Mucosa of rectum (tissue), 2 donors: ENCODE results near the gene CNIH4.
A peak's percentile ranks its signal among the peaks of the same experiment; 100 is the strongest.
"Not testable (repeated sequence)": the region's sequence is repeated elsewhere in the genome, so short reads cannot be mapped to it uniquely, and the experiment has no call there.

Source experiments
- H3K27ac ChIP-seq, 2 donors: one replicate each; pipeline ENCODE4 v1.7.0; 2013; ENCODE audit warnings: inconsistent platforms in 2 of 2, low read depth in 2 of 2, low read length in 2 of 2
- H3K27me3 ChIP-seq, 2 donors: one replicate each; pipeline ENCODE4 v1.7.0; 2013; ENCODE audit warnings: low read length in 2 of 2; ENCODE audit not compliant: control insufficient read depth in 2 of 2, insufficient read depth in 2 of 2
- H3K36me3 ChIP-seq, 2 donors: one replicate each; pipeline ENCODE4 v1.7.0; 2013; ENCODE audit warnings: low read length in 2 of 2; ENCODE audit not compliant: control insufficient read depth in 2 of 2, insufficient read depth in 2 of 2
- H3K4me1 ChIP-seq, 2 donors: one replicate each; pipeline ENCODE4 v1.7.0; 2013; ENCODE audit warnings: low read length in 2 of 2, mild to moderate bottlenecking in 1 of 2; ENCODE audit not compliant: control insufficient read depth in 2 of 2, insufficient read depth in 2 of 2
- H3K4me3 ChIP-seq, 2 donors: one replicate each; pipeline ENCODE4 v1.7.0; 2013; ENCODE audit warnings: low read length in 2 of 2
- H3K9ac ChIP-seq, 2 donors: one replicate each; pipeline ENCODE4 v1.7.0; 2013; ENCODE audit warnings: low read length in 2 of 2, low read depth in 1 of 2, mild to moderate bottlenecking in 1 of 2
- H3K9me3 ChIP-seq, 2 donors: one replicate each; pipeline ENCODE4 v1.7.0; 2013; ENCODE audit warnings: low read length in 2 of 2; ENCODE audit not compliant: control insufficient read depth in 2 of 2
- donor health status: healthy.
- donor health status: Normal muscosa, but diverticular disease.

Gene CNIH4

DNA sequence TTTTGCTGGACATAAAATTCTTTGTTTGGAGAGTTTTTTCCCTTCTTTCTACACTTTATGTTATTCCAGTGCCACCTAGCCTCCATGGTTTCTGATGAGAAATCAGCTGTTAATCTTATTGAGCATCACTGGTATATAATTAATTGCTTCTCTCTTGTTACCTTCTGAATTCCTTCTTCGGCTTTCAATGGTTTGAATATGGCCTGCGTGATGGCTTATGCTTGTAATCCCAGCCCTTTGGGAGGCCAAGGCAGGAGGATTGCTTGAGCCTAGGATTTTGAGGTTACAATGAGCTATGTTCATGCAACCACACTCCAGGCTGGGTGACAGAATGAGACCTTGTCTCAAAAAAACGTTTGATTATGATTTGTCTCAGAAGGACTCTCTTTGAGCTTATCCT is 13.0 kb upstream of the CNIH4 start:
- H3K4me3 ChIP-seq, result no peak overlapping the region
- no peak overlapping the region for H3K27ac ChIP-seq
- H3K4me1 ChIP-seq, result peaks cover 0 to 3% of the 10 kb centered on the region in 2 donors
- H3K9ac ChIP-seq, result no peak overlapping the region
- no peaks in the 10 kb centered on the region for H3K27me3 ChIP-seq
- no peaks in the 10 kb centered on the region for H3K36me3 ChIP-seq
- H3K9me3 ChIP-seq, result peaks cover 0 to 6% of the 10 kb centered on the region in 2 donors

DNA sequence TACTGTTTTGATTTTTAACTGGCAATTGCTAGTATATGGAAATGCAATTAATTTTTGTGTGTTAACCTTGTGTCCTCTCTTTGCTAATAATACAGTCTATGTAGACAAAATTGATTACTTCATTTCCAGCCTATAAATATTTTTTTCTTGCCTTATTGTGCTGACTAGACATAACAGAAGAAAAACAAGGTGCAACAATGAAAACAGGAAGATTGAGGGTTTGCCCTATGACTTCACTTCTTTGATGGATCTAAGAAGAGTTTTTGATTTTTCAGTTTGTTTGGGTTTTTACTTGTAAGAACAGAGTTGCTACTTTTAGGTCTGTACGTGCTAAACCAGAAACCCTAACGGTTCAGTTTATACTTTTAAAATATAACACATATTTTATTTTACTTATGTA is 8.5 kb upstream of the CNIH4 start:
- H3K27me3 ChIP-seq, result no peaks in the 10 kb centered on the region
- H3K9ac ChIP-seq, result no peak overlapping the region
- no peak overlapping the region for H3K4me3 ChIP-seq
- H3K27ac ChIP-seq, result no peak overlapping the region
- no peaks in the 10 kb centered on the region for H3K4me1 ChIP-seq
- no peaks in the 10 kb centered on the region for H3K36me3 ChIP-seq
- peaks cover 0 to 6% of the 10 kb centered on the region in 2 donors for H3K9me3 ChIP-seq

DNA sequence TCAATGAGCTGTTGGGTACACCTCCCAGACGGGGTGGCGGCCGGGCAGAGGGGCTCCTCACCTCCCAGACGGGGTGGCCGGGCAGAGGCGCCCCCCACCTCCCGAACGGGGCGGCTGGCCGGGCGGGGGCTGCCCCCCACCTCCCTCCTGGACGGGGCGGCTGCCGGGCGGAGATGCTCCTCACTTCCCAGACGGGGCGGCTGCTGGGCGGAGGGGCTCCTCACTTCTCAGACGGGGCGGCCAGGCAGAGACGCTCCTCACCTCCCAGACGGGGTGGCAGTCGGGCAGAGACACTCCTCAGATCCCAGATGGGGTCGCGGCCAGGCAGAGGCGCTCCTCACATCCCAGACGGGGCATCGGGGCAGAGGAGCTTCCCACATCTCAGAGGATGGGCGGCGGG is 7.0 kb upstream of the CNIH4 start:
- not testable (repeated sequence) for H3K9ac ChIP-seq, H3K4me1 ChIP-seq, H3K36me3 ChIP-seq, H3K27ac ChIP-seq, H3K4me3 ChIP-seq, H3K27me3 ChIP-seq, H3K9me3 ChIP-seq

DNA sequence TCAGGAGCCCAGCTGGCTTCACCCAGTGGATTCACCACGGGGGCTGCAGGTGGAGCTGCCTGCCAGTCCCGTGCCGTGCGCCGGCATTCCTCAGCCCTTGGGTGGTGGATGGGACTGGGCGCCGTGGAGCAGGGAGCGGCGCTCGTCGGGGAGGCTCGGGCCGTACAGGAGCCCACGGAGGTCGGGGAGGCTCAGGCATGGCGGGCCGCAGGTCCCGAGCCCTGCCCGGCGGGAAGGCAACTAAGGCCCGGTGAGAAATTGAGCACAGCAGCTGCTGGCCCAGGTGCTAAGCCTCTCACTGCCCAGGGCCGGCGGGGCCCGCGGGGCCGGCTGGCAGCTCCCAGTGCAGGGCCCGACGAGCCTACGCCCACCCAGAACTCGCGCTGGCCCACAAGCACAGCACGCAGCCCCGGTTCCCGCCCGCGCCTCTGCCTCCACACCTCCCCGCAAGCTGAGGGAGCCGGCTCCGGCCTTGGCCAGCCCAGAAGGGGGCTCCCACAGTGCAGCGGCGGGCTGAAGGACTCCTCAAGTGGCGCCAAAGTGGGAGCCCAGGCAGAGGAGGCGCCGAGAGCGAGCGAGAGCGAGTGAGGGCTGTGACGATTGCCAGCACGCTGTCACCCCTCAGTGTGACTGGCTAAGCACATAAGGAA is 4.1 kb upstream of the CNIH4 start:
- H3K27ac ChIP-seq, result not testable (repeated sequence)

DNA sequence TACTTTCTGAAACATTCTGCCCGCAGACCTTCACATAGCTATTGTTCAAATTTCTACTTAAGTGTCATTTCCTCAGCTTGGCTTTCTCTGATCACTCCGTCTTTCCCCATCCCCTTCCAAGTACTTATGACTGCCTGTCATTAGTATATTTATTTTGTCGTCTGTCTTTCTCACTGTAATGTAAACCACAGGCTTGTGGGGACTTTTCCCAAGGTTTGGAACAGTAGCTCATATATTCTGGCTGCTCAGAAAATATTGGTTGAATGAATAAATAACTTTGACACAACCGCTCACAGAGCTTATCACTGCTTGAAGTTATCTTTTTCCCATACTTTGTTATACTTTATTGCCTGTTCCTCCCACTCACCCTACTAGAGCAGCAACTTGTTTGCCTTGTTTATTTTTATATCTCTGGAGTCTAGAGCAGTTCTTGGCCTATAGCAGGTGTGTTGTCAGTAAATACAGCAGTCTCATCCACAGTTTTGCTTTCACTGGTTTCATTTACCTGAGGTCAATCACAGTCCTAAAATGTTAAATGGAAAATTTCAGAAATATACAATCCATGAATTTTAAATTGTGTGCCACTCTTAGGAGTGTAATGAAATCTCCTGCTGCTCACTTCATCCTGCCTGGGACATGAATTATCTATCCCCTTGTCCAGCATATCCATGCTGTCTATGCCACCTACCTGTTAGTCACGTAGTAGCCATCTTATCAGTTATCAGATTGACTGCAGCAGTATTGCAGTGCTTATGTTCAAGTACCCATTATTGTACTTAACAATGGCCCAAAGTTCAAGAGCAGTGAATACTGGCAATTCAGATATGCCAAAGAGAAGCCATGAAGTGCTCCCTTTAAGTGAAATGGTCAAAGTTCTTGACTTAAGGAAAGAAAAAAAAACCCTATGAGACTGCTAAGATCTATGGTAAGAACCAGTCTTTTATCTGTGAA is 2.4 kb upstream of the CNIH4 start:
- H3K9me3 ChIP-seq, result no peaks in the 10 kb centered on the region
- peak overlapping the region; percentile 48 to 59 for H3K27ac ChIP-seq
- H3K4me1 ChIP-seq, result peaks cover 19 to 31% of the 10 kb centered on the region in 2 donors
- no peak overlapping the region for H3K9ac ChIP-seq
- no peaks in the 10 kb centered on the region for H3K27me3 ChIP-seq
- no peak overlapping the region for H3K4me3 ChIP-seq
- no peaks in the 10 kb centered on the region for H3K36me3 ChIP-seq

More for the DNA sequence above, 4.1 kb upstream of the CNIH4 start:
- not testable (repeated sequence) for H3K36me3 ChIP-seq, H3K27me3 ChIP-seq, H3K4me3 ChIP-seq, H3K9ac ChIP-seq, H3K9me3 ChIP-seq
- H3K4me1 ChIP-seq, result peaks cover 11 to 17% of the 10 kb centered on the region in 2 donors

DNA sequence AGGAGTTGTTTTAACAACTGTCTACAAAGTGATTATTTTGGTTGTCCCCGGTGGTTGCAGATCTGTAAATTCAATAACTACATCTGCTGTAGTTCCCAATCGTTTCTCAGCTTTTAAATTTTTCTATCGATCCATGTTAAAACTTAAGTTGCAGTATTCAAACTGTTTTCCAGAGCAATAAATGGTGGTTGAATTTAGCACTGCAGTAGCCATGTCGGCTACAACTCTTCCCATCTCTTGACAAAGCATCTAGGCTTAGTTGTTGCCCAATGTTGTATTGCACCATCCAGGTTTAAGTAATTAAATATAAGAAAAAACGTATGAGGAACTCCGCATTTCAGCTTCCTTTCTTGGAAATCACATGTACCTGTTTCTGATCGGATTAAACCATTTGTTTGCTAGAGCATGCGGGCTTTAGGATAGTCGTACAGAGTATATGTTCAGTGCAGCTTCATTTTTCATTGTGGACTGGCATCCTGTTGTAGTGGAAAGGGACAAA is 996 bp downstream of the CNIH4 start:
- H3K4me1 ChIP-seq, result peaks cover 19 to 31% of the 10 kb centered on the region in 2 donors
- H3K9ac ChIP-seq, result peak overlapping the region; percentile 63 to 87
- peak overlapping the region; percentile 90 to 97 for H3K4me3 ChIP-seq
- H3K9me3 ChIP-seq, result no peaks in the 10 kb centered on the region
- H3K27ac ChIP-seq, result peak overlapping the region; percentile 87 to 90
- H3K27me3 ChIP-seq, result no peaks in the 10 kb centered on the region
- H3K36me3 ChIP-seq, result no peaks in the 10 kb centered on the region

DNA sequence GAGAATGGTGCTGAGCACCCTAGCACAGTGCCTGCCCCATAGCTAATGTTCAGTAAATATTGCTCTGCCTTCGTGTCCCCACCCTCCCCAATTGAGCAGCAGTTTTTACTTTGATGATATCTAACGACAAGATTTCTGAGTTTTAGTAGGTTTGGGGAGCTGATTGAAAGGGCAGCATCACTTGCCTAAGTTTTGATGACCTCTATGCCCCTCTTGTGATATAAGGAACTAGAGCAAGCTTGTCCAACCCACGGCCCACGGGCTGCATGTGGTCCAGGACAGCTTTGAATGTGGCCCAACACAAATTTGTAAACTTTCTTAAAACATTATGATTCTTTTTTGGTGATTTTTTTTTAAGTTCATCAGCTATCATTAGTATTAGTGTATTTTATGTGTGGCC is 1.6 kb downstream of the CNIH4 start:
- Histone ChIP-seq H3K4me3 (peak overlapping the region; percentile 90 to 97), H3K27ac (no peak overlapping the region), H3K9me3 (no peaks in the 10 kb centered on the region), H3K36me3 (no peaks in the 10 kb centered on the region), H3K27me3 (no peaks in the 10 kb centered on the region), H3K9ac (peak overlapping the region in 1 of 2 donors; percentile 19), H3K4me1 (peaks cover 19 to 31% of the 10 kb centered on the region in 2 donors)

DNA sequence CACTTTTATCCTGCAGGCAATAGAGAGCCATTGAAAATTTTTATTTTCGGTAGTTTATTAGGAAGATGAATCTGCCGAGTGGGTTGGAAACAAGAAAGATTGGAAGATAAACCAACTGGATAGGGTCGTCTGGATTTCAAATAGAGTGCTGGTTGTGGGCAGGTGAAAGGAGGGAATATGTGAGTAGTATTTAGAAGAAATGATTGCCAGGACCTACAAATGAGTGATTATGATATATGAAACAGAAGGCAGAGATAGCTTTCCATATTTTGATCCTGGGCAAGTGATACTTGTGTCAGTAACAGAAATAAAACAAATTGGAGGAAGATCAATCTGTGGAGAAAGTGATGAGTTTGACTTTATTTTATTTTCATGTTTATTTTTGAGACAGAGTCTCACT is 2.5 kb downstream of the CNIH4 start:
- no peak overlapping the region for H3K9ac ChIP-seq
- peaks cover 19 to 26% of the 10 kb centered on the region in 2 donors for H3K4me1 ChIP-seq
- H3K27ac ChIP-seq, result no peak overlapping the region
- H3K4me3 ChIP-seq, result no peak overlapping the region
- peaks cover 0 to 4% of the 10 kb centered on the region in 2 donors for H3K36me3 ChIP-seq
- H3K9me3 ChIP-seq, result no peaks in the 10 kb centered on the region
- no peaks in the 10 kb centered on the region for H3K27me3 ChIP-seq

DNA sequence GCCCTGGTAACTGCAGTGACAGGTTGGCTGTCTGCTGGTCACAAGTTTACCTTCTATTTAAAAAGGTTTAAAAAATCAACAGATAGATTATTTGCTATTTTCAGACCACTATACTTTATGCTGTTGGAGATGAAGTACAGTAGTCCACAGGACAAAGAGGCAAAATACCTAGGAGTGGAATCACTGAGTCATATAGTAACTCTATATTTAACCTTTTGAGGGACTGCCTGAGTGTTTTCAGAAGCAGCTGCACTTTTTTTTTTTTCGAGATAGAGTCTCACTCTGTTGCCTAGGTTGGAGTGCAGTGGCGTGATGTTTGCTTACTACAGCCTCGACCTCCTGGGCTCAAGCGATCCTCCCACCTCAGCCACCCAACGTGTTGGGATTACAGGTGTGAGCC is 11.7 kb downstream of the CNIH4 start:
- Histone ChIP-seq H3K27ac (no peak overlapping the region), H3K27me3 (no peaks in the 10 kb centered on the region), H3K36me3 (peaks cover 41 to 48% of the 10 kb centered on the region in 2 donors), H3K4me3 (no peak overlapping the region), H3K9me3 (no peaks in the 10 kb centered on the region), H3K4me1 (no peaks in the 10 kb centered on the region), H3K9ac (no peak overlapping the region)

DNA sequence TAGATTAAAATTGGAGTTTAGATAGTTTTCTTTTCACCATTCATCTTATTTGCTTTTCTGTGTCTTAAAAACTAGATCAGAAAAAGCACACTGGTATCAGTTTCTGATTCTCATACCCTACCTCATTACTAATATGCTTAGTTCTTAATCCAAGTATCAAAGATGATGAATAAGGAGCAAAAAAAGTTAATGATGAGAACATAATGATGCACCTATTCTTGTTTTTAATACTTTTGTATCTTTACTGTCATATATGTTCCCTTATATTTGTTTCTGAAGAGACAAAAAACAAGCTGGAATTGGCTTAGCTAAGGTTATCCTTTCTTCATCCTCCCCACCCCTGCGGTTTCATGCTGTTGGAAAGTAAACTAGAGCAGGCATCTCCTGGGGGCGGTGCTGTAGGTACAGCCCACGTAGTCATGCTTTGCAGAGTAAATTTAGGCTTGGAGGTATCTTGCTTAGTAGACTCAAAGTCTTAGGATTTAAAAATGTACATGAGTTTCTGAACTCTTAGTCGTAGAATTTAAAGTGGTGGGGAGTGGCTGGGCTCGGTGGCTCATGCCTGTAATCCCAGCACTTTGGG is 16.4 kb downstream of the CNIH4 start:
- Histone ChIP-seq H3K36me3 (peaks cover 51 to 60% of the 10 kb centered on the region in 2 donors), H3K9me3 (no peaks in the 10 kb centered on the region), H3K27me3 (no peaks in the 10 kb centered on the region), H3K4me1 (peaks cover 0 to 10% of the 10 kb centered on the region in 2 donors), H3K4me3 (no peak overlapping the region), H3K9ac (no peak overlapping the region), H3K27ac (no peak overlapping the region)
